Measurements from ENCODE around the gene SEPTIN2.
"Not testable (repeated sequence)": the region's sequence is repeated elsewhere in the genome, so short reads cannot be mapped to it uniquely, and the experiment has no call there.

Gene SEPTIN2

DNA sequence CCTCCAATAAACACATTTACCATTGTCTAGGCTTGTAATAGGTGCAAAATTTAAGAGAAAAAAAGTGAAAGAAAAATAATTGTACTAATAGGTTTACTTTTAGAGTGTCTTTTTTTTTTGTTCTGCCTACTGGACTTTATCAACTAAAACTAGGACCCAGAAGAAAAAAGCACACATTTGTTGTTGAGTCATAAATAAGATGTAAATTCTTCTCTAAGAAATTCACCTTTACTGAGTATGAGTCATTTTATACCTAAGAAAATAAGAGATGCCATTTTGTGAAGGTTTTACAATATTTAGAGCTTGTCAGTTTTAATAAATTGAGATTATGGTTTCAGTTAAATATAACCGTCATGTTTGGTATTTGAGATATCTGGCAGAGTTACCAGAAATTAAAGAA, 59.6 kb downstream of the SEPTIN2 start:
- H3K4me3 ChIP-seq (ENCODE audit: low read depth in 1 of 2, low read length in 1 of 2), result no peak overlapping the region
- TF ChIP-seq, protein P1, sequence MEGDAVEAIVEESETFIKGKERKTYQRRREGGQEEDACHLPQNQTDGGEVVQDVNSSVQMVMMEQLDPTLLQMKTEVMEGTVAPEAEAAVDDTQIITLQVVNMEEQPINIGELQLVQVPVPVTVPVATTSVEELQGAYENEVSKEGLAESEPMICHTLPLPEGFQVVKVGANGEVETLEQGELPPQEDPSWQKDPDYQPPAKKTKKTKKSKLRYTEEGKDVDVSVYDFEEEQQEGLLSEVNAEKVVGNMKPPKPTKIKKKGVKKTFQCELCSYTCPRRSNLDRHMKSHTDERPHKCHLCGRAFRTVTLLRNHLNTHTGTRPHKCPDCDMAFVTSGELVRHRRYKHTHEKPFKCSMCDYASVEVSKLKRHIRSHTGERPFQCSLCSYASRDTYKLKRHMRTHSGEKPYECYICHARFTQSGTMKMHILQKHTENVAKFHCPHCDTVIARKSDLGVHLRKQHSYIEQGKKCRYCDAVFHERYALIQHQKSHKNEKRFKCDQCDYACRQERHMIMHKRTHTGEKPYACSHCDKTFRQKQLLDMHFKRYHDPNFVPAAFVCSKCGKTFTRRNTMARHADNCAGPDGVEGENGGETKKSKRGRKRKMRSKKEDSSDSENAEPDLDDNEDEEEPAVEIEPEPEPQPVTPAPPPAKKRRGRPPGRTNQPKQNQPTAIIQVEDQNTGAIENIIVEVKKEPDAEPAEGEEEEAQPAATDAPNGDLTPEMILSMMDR (IDR thresholded peaks at IDR 0.05), result no peak
- no peaks in the 10 kb centered on the region for H3K9me3 ChIP-seq
- H3K27me3 ChIP-seq, result no peaks in the 10 kb centered on the region
- H3K27ac ChIP-seq, result no peak overlapping the region
- no peaks in the 10 kb centered on the region for H3K36me3 ChIP-seq
- peaks cover 0 to 5% of the 10 kb centered on the region in 2 experiments for H3K4me1 ChIP-seq (ENCODE audit: control insufficient read depth in 1 of 2, insufficient read depth in 1 of 2, low read depth in 1 of 2, low read length in 1 of 2)

DNA sequence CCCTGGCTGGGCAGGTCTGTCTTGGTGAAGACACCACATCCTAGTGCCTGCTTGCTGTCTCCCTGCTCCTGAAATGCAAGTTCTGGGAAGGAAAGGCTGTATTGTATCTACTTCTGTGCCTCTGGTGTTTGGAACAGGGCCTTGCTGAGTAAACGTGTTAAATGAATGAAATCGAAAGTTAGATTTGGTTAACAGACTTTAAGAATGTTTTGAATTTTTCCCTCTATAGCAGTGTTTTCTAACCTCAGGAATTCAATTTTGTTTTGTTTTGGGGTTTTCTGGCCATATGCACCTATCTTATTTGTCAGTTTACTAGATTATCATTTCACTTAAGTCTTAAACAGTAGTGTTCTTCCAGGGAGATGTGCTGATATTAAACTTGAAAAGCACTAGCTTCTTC, 61.1 kb downstream of the SEPTIN2 start:
- Histone ChIP-seq H3K9me3 (no peaks in the 10 kb centered on the region), H3K4me1 (ENCODE audit: control insufficient read depth in 1 of 2, insufficient read depth in 1 of 2, low read depth in 1 of 2, low read length in 1 of 2) (peaks cover 0 to 5% of the 10 kb centered on the region in 2 experiments), H3K4me3 (ENCODE audit: low read depth in 1 of 2, low read length in 1 of 2) (no peak overlapping the region), H3K27me3 (no peaks in the 10 kb centered on the region), H3K27ac (no peak overlapping the region), H3K36me3 (no peaks in the 10 kb centered on the region)
- TF ChIP-seq, protein P1 (IDR thresholded peaks at IDR 0.05), result no peak

DNA sequence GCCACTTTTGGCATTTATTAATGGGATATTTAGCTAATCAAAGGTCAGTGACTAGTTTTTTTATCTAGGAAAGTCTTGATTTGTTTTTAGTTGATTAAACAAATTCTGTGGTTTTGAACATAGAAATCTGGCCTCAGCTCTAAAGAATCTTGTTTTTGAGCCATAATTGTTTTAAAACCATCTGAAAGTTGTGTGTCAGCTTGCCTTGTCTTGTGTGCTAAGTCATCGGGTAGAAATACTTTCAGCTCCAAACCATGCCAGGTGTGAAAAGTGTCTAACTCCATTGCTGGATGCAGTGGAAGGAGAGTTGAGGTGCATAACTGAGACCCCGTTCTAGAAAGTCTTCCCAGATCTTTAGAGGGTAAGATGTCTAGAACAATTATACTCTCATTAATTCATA, 63.1 kb downstream of the SEPTIN2 start:
- TF ChIP-seq, protein P1 (IDR thresholded peaks at IDR 0.05), result no peak
- Histone ChIP-seq H3K4me3 (ENCODE audit: low read depth in 1 of 2, low read length in 1 of 2) (no peak overlapping the region), H3K27ac (no peak overlapping the region), H3K36me3 (no peaks in the 10 kb centered on the region), H3K27me3 (no peaks in the 10 kb centered on the region), H3K4me1 (ENCODE audit: control insufficient read depth in 1 of 2, insufficient read depth in 1 of 2, low read depth in 1 of 2, low read length in 1 of 2) (peaks cover 0 to 5% of the 10 kb centered on the region in 2 experiments), H3K9me3 (no peaks in the 10 kb centered on the region)

GRCh38 chr2:241379481-241380480, 64.1 kb downstream of the SEPTIN2 start:
- Histone ChIP-seq H3K27me3 (no peaks in the 10 kb centered on the region), H3K36me3 (no peaks in the 10 kb centered on the region), H3K4me3 (ENCODE audit: low read depth in 1 of 2, low read length in 1 of 2) (no peak overlapping the region), H3K4me1 (ENCODE audit: control insufficient read depth in 1 of 2, insufficient read depth in 1 of 2, low read depth in 1 of 2, low read length in 1 of 2) (no peaks in the 10 kb centered on the region), H3K9me3 (no peaks in the 10 kb centered on the region), H3K27ac (no peak overlapping the region)
- TF ChIP-seq, protein P1 (IDR thresholded peaks at IDR 0.05), result no peak

GRCh38 chr2:241381872-241382271, 66.1 kb downstream of the SEPTIN2 start:
- TF ChIP-seq, protein P1 (IDR thresholded peaks at IDR 0.05), result no peak
- H3K27me3 ChIP-seq, result no peaks in the 10 kb centered on the region
- H3K27ac ChIP-seq, result no peak overlapping the region
- H3K4me1 ChIP-seq (ENCODE audit: control insufficient read depth in 1 of 2, insufficient read depth in 1 of 2, low read depth in 1 of 2, low read length in 1 of 2), result no peaks in the 10 kb centered on the region
- no peaks in the 10 kb centered on the region for H3K36me3 ChIP-seq
- no peak overlapping the region for H3K4me3 ChIP-seq (ENCODE audit: low read depth in 1 of 2, low read length in 1 of 2)
- H3K9me3 ChIP-seq, result no peaks in the 10 kb centered on the region

DNA sequence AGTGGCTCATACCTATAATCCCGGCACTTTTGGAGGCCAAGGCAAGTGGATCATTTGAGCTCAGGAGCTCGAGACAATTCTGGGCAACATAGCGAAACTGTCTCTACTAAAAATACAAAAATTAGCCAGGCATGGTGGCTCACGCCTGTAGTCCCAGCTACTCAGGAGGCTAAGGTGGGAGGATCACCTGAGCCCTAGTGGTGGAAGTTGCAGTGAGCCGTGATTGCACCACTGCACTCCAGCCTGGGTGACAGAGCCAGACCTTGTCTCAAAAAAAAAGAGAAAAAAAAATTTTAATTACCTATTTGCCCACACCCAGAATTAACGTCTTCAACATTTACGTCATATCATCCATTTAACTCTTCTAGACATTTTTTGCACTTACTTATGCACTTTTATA, 69.7 kb downstream of the SEPTIN2 start:
- H3K4me3 ChIP-seq (ENCODE audit: low read depth in 1 of 2, low read length in 1 of 2); H3K9me3 ChIP-seq; H3K27ac ChIP-seq; H3K27me3 ChIP-seq; H3K4me1 ChIP-seq (ENCODE audit: control insufficient read depth in 1 of 2, insufficient read depth in 1 of 2, low read depth in 1 of 2, low read length in 1 of 2); H3K36me3 ChIP-seq: not testable (repeated sequence)
